Left lung (tissue), 10 donors: ENCODE data around the gene FSHR. TPM values are rescaled to one million over a fixed set of nuclear protein-coding genes. Genes with fewer than 3 reads are reported as not detected.

Source experiments
- ATAC-seq: fragments of 200-7000 bp; cut with Tn5 transposase; one replicate; pipeline ENCODE4 v1.9.1; 2020; ENCODE audit warnings: moderate library complexity
- DNase-seq, 4 donors: peaks; one replicate each; pipeline ENCODE4 v3.0.0-alpha.2; 2013 to 2020
- H3K27ac ChIP-seq, 2 donors: fragments of 200-600 bp; sonication (generic) in 1 of 2; one replicate each; pipeline versions ENCODE4 v1.5.0 to v1.8.0; 2020 to 2021
- H3K27me3 ChIP-seq, 2 donors: fragments of 200-600 bp; sonication (generic) in 1 of 2; one replicate each; pipeline versions ENCODE4 v1.5.0 to v1.8.0; 2020 to 2021
- H3K36me3 ChIP-seq, 2 donors: fragments of 200-600 bp; sonication (generic) in 1 of 2; one replicate each; pipeline versions ENCODE4 v1.5.0 to v1.8.0; 2020 to 2021
- H3K4me1 ChIP-seq, 2 donors: fragments of 200-600 bp; one replicate each; pipeline ENCODE4 v1.8.0; 2021
- H3K4me3 ChIP-seq, 2 donors: fragments of 200-600 bp; sonication (generic) in 1 of 2; one replicate each; pipeline versions ENCODE4 v1.5.0 to v1.8.0; 2020 to 2021; ENCODE audit warnings: mild to moderate bottlenecking in 1 of 2
- H3K9me3 ChIP-seq, 2 donors: fragments of 200-600 bp; sonication (generic) in 1 of 2; one replicate each; pipeline versions ENCODE4 v1.5.0 to v1.8.0; 2020 to 2021
- CTCF ChIP-seq, 2 donors: fragments of 200-600 bp; sonication (generic) in 1 of 2; IDR thresholded peaks; one replicate each; pipeline versions ENCODE4 v1.5.0 to v1.8.0; 2021; ENCODE audit warnings: antibody characterized with exemption in 2 of 2
- intact Hi-C, 2 donors: fragments of 100-400 bp; cut with DNase I; formaldehyde crosslinking; loops; one replicate each; pipeline versions ENCODE4 v1.11.2 to v1.14.2; 2022
- polyA plus RNA-seq, 6 donors: library from polyadenylated mRNA; unstranded; fragments of 120-200 nt; gene quantifications; one replicate each; pipeline ENCODE4 v1.2.1, GENCODE V29; 2013; ENCODE audit not compliant: insufficient read length in 6 of 6
- total RNA-seq, 2 donors: library from RNA; stranded (reverse); fragmentation: NEBNext Ultra II Directional; extraction: Animal tissue kit (Norgen Biotek cat#: 25700); gene quantifications; one replicate each; pipeline ENCODE4 v1.2.1, GENCODE V29; 2021
- donor health status: DM: no; HTN: yes; CAD: no.
- donor health status: DM: no; HTN: no; CAD: no.

Gene FSHR
- total and polyA plus RNA-seq, 8 donors: 0.36 TPM; not detected in 7

DNA sequence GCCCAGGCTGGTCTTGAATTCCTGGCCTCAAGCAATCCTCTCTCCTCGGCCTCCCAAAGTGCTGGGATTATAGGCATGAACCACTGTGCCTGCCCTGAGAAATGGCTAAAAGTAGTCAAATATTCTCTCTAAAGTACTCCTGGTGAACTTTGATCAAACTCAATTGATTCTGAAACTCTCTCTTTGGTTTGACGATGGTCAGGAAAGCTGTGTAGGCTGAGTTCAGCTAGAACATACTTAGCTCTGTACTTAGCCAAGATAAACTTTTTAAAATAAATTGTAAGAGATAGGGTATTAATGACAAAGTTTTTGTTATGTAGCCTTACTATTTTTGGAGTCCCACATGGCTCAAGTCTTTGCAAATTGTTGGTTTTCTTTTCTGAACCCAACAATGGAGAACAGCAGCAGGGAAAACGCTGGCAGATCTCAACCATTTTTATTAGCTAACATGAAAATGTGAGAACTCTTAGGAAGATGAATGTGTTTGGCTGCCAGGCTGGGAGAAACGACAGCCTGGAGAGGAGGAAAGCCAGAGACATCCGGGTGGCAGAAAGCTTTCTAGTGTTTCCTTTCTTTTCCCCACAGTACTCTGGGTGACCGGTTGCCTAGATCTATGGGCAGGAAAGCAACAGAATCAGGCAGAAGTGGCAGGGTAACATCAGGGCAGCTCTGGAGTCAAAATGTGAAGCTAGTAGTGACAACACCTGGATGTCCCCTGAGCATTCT is 205.8 kb downstream of the FSHR start:
- Histone ChIP-seq H3K4me3 (no peak overlapping the region), H3K9me3 (no peaks in the 10 kb centered on the region), H3K36me3 (no peaks in the 10 kb centered on the region), H3K4me1 (no peaks in the 10 kb centered on the region), H3K27me3 (no peaks in the 10 kb centered on the region), H3K27ac (no peak overlapping the region)
- DNase-seq (no peak), ATAC-seq (no peak)
- no peak for TF ChIP-seq CTCF (IDR thresholded peaks at IDR 0.05)
- intact Hi-C loops: loop anchor here in 1 of 2 donors (10.0 kb wide), 1 partner anchor 344 kb away; no protein-coding TSS in a partner anchor

DNA sequence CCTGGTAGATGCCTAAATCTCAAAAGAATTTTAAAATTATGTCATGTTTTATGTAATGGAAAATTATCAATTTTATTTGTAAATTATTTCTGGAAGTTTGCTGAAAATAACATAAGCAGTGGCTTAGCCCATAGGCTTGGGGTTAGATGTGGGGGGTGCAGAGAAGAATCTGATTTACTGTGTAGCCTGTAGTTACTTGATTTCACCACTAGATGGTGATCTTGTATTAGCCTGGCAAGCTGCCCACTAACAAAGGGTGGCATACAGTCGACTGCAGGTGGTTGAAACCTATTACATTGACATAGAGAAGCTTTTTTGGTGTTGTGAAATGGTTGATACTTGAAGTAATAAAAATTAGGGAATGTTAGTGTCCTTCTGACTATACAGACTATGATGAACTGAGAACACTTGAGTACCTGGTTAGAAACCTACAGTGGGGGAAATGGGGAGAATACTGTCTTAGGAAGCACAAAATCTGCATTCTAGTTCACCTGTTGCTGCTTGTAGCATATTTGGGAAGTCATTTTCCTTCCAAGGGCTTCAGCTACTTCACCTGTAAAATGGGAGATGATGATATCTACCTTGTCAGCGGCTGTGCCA is 207.8 kb downstream of the FSHR start:
- no peak overlapping the region for H3K27ac ChIP-seq
- intact Hi-C loops: loop anchor here in 1 of 2 donors (10.0 kb wide), 1 partner anchor 342 kb away; no protein-coding TSS in a partner anchor
- H3K36me3 ChIP-seq: no peaks in the 10 kb centered on the region
- no peaks in the 10 kb centered on the region for H3K4me1 ChIP-seq
- TF ChIP-seq CTCF (IDR thresholded peaks at IDR 0.05): peak; percentile 74 to 94
- no peaks in the 10 kb centered on the region for H3K27me3 ChIP-seq
- ATAC-seq: peak; percentile 96
- DNase-seq: peak in 2 of 4 donors; percentile 43 to 62
- H3K4me3 ChIP-seq: no peak overlapping the region
- H3K9me3 ChIP-seq: no peaks in the 10 kb centered on the region

GRCh38 chr2:48944956-48945355 is 209.4 kb downstream of the FSHR start:
- Histone ChIP-seq H3K27ac (no peak overlapping the region), H3K4me3 (no peak overlapping the region), H3K4me1 (no peaks in the 10 kb centered on the region), H3K36me3 (no peaks in the 10 kb centered on the region), H3K27me3 (no peaks in the 10 kb centered on the region), H3K9me3 (no peaks in the 10 kb centered on the region)
- TF ChIP-seq CTCF (IDR thresholded peaks at IDR 0.05): no peak
- ATAC-seq: no peak
- no peak for DNase-seq
- intact Hi-C loops: loop anchor here in 1 of 2 donors (10.0 kb wide), 1 partner anchor 340 kb away; no protein-coding TSS in a partner anchor

DNA sequence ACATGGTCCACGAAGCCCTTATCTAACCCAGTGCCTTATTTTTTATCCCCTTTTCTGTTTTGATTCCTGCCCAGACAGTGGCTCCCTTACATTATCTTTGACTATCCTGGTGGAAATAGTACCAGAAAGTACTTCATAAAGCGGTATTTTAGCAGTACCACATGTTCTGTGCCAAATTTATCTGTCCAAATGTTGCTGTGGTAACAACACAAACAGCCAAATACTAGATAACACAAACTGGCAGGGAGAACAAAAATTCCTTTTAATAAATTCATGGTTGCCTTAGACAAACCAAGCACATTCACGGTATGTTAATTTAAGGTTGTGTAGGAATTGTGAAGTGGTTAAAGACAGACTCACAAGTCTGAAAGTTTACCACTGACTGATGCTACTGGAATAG is 210.9 kb downstream of the FSHR start:
- Histone ChIP-seq H3K27ac (no peak overlapping the region), H3K36me3 (no peaks in the 10 kb centered on the region), H3K27me3 (no peaks in the 10 kb centered on the region), H3K4me1 (no peaks in the 10 kb centered on the region), H3K4me3 (no peak overlapping the region), H3K9me3 (no peaks in the 10 kb centered on the region)
- intact Hi-C loops: loop anchor here in 1 of 2 donors (10.0 kb wide), 1 partner anchor 339 kb away; no protein-coding TSS in a partner anchor
- TF ChIP-seq CTCF (IDR thresholded peaks at IDR 0.05): no peak
- DNase-seq: peak in 1 of 4 donors; percentile 29
- ATAC-seq: peak; percentile 35

- no peak for TF ChIP-seq CTCF (IDR thresholded peaks at IDR 0.05)
- H3K4me1 ChIP-seq: no peaks in the 10 kb centered on the region
- ATAC-seq: no peak
- no peaks in the 10 kb centered on the region for H3K9me3 ChIP-seq
- intact Hi-C loops: loop anchor here in 1 of 2 donors (10.0 kb wide), 1 partner anchor 337 kb away; no protein-coding TSS in a partner anchor
- no peak overlapping the region for H3K27ac ChIP-seq
- H3K27me3 ChIP-seq: no peaks in the 10 kb centered on the region
- H3K36me3 ChIP-seq: no peaks in the 10 kb centered on the region
- no peak overlapping the region for H3K4me3 ChIP-seq
- DNase-seq: no peak
Observed at GRCh38 chr2:48941908-48942307, 212.4 kb downstream of the FSHR start.
